HCT116 (cell line): Measurements from ENCODE around the gene VRTN.

Experiments used
- ELF1 ChIP-seq: IDR thresholded peaks from 2 replicates; pipeline ENCODE4 v1.6.1; 2012; ENCODE audit warnings: low read depth, borderline replicate concordance
- JUND ChIP-seq: IDR thresholded peaks from 2 replicates; pipeline ENCODE4 v1.6.1; 2012
- POLR2A ChIP-seq: IDR thresholded peaks from 2 replicates; pipeline ENCODE4 v1.7.0; 2011; ENCODE audit warnings: borderline replicate concordance; ENCODE audit not compliant: insufficient read depth, insufficient read length; ENCODE audit errors: extremely low read depth
- RAD21 ChIP-seq: IDR thresholded peaks from 2 replicates; pipeline ENCODE4 v1.6.1; 2012; ENCODE audit warnings: low read depth, mild to moderate bottlenecking
- YY1 ChIP-seq: IDR thresholded peaks from 2 replicates; pipeline ENCODE4 v1.6.1; 2011; ENCODE audit warnings: low read length, low read depth, moderate library complexity, mild to moderate bottlenecking; ENCODE audit not compliant: insufficient replicate concordance; ENCODE audit errors: extremely low read depth
- TF ChIP-seq, protein P1 (sequence below), 3 experiments: fragments of 200-600 bp in 1 of 3; sonication (generic) in 1 of 3; IDR thresholded peaks in 2 of 3; conservative IDR thresholded peaks in 1 of 3; 2 replicates each; pipeline ENCODE4 v1.5.1; 2012 to 2017; ENCODE audit warnings: low read depth in 2 of 3, low read length in 2 of 3, antibody characterized with exemption in 1 of 3, borderline replicate concordance in 1 of 3, control low read depth in 1 of 3, mild to moderate bottlenecking in 1 of 3, mixed read lengths in 1 of 3, mixed run types in 1 of 3, moderate library complexity in 1 of 3; ENCODE audit not compliant: insufficient read depth in 1 of 3

GRCh38 chr14:74404435-74404834, 56.2 kb downstream of the VRTN start:
- TF ChIP-seq, protein P1, sequence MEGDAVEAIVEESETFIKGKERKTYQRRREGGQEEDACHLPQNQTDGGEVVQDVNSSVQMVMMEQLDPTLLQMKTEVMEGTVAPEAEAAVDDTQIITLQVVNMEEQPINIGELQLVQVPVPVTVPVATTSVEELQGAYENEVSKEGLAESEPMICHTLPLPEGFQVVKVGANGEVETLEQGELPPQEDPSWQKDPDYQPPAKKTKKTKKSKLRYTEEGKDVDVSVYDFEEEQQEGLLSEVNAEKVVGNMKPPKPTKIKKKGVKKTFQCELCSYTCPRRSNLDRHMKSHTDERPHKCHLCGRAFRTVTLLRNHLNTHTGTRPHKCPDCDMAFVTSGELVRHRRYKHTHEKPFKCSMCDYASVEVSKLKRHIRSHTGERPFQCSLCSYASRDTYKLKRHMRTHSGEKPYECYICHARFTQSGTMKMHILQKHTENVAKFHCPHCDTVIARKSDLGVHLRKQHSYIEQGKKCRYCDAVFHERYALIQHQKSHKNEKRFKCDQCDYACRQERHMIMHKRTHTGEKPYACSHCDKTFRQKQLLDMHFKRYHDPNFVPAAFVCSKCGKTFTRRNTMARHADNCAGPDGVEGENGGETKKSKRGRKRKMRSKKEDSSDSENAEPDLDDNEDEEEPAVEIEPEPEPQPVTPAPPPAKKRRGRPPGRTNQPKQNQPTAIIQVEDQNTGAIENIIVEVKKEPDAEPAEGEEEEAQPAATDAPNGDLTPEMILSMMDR (IDR thresholded peaks at IDR 0.05 in 2 of 3, conservative IDR thresholded peaks at IDR 0.05 in 1 of 3; ENCODE audit: borderline replicate concordance in 1 of 3, insufficient read depth in 1 of 3, low read depth in 2 of 3, low read length in 2 of 3) = no peak
- TF ChIP-seq POLR2A (no peak), ELF1 (no peak), RAD21 (no peak), JUND (no peak), YY1 (no peak)
